Liver (tissue), 9 donors: ENCODE data around the gene HIF3A. TPM values are rescaled to one million over a fixed set of nuclear protein-coding genes. Genes with fewer than 3 reads are reported as not detected.

Experiments used
- DNase-seq: peaks from one replicate; pipeline ENCODE4 v3.0.0-alpha.2; 2017; ENCODE audit warnings: low spot score
- H3K27ac ChIP-seq, 2 donors: one replicate each; pipeline ENCODE4 v1.7.0; 2013; ENCODE audit warnings: inconsistent platforms in 2 of 2, low read length in 2 of 2, control low read depth in 1 of 2, low read depth in 1 of 2, mild to moderate bottlenecking in 1 of 2
- H3K27me3 ChIP-seq, 4 donors: one replicate each; pipeline versions ENCODE4 v1.6.1 to v1.7.0; 2013; ENCODE audit warnings: low read length in 3 of 4, inconsistent platforms in 1 of 4, mild to moderate bottlenecking in 1 of 4, moderate library complexity in 1 of 4; ENCODE audit not compliant: control insufficient read depth in 4 of 4, insufficient read depth in 4 of 4
- H3K36me3 ChIP-seq, 4 donors: one replicate each; pipeline versions ENCODE4 v1.6.1 to v1.7.0; 2013; ENCODE audit warnings: low read length in 3 of 4, mild to moderate bottlenecking in 3 of 4, low read depth in 1 of 4, moderate library complexity in 1 of 4; ENCODE audit not compliant: control insufficient read depth in 4 of 4, insufficient read depth in 3 of 4
- H3K4me1 ChIP-seq, 4 donors: one replicate each; pipeline versions ENCODE4 v1.6.1 to v1.7.0; 2013; ENCODE audit warnings: low read length in 3 of 4, mild to moderate bottlenecking in 3 of 4, moderate library complexity in 1 of 4; ENCODE audit not compliant: control insufficient read depth in 4 of 4, insufficient read depth in 4 of 4
- H3K4me3 ChIP-seq, 3 donors: one replicate each; pipeline versions ENCODE4 v1.6.1 to v1.7.0; 2013; ENCODE audit warnings: low read length in 3 of 3, control low read depth in 1 of 3, low read depth in 1 of 3, mild to moderate bottlenecking in 1 of 3
- H3K9ac ChIP-seq, 2 donors: one replicate each; pipeline ENCODE4 v1.7.0; 2013; ENCODE audit warnings: low read length in 2 of 2, mild to moderate bottlenecking in 2 of 2, moderate library complexity in 2 of 2, control low read depth in 1 of 2, low read depth in 1 of 2
- H3K9me3 ChIP-seq, 4 donors: one replicate each; pipeline versions ENCODE4 v1.6.1 to v1.7.0; 2013; ENCODE audit warnings: low read length in 3 of 4; ENCODE audit not compliant: control insufficient read depth in 4 of 4
- EGR1 ChIP-seq, 2 donors: IDR thresholded peaks; 2 replicates each; pipeline ENCODE4 v1.6.1; 2016 to 2018; ENCODE audit warnings: antibody characterized with exemption in 2 of 2, low read depth in 2 of 2
- FOXA2 ChIP-seq: IDR thresholded peaks from 2 replicates; pipeline ENCODE4 v1.6.1; 2016; ENCODE audit warnings: antibody characterized with exemption
- GABPA ChIP-seq, 2 donors: IDR thresholded peaks in 1 of 2; conservative IDR thresholded peaks in 1 of 2; 2 replicates each; pipeline ENCODE4 v1.6.1; 2016; ENCODE audit warnings: antibody characterized with exemption in 2 of 2, mild to moderate bottlenecking in 1 of 2, moderate library complexity in 1 of 2
- HNF4A ChIP-seq, 2 donors: conservative IDR thresholded peaks; 2 replicates each; pipeline ENCODE4 v1.6.1; 2016; ENCODE audit warnings: antibody characterized with exemption in 2 of 2, mild to moderate bottlenecking in 2 of 2
- HNF4G ChIP-seq: IDR thresholded peaks from 2 replicates; pipeline ENCODE4 v1.6.1; 2016; ENCODE audit warnings: antibody characterized with exemption
- JUND ChIP-seq, 2 donors: IDR thresholded peaks; 2 replicates each; pipeline ENCODE4 v1.6.1; 2016; ENCODE audit warnings: antibody characterized with exemption in 2 of 2
- RAD21 ChIP-seq, 2 donors: IDR thresholded peaks; 2 replicates each; pipeline ENCODE4 v1.6.1; 2016; ENCODE audit warnings: antibody characterized with exemption in 2 of 2, mild to moderate bottlenecking in 2 of 2
- RXRA ChIP-seq, 2 donors: IDR thresholded peaks; 2 replicates each; pipeline ENCODE4 v1.6.1; 2017 to 2018; ENCODE audit warnings: antibody characterized with exemption in 2 of 2, mild to moderate bottlenecking in 1 of 2
- SP1 ChIP-seq: IDR thresholded peaks from 2 replicates; pipeline ENCODE4 v1.6.1; 2018; ENCODE audit warnings: antibody characterized with exemption, mild to moderate bottlenecking
- TAF1 ChIP-seq: conservative IDR thresholded peaks from 2 replicates; pipeline ENCODE4 v1.6.1; 2016; ENCODE audit warnings: antibody characterized with exemption, mild to moderate bottlenecking
- YY1 ChIP-seq: IDR thresholded peaks from 2 replicates; pipeline ENCODE4 v1.6.1; 2016; ENCODE audit warnings: antibody characterized with exemption, mild to moderate bottlenecking
- WGBS: extraction: QIAGEN DNeasy Blood & Tissue Kit; methylation state at CpG from one replicate; pipeline ENCODE4 v1.1.7; 2013; 5-methylcytosine and 5-hydroxymethylcytosine counted together
- polyA plus RNA-seq, 2 donors: library from polyadenylated mRNA; stranded (reverse) in 1 of 2; unstranded in 1 of 2; fragments of 200-250 nt in 1 of 2; fragments of >200 nt in 1 of 2; fragmentation: Nextera tagmentation in 1 of 2; extraction: Ambion mirVana in 1 of 2; gene quantifications; one replicate each; pipeline versions ENCODE4 v1.2.1 to v1.2.3, GENCODE V29; 2013 to 2015
- total RNA-seq, 2 donors: library from RNA; depleted of rRNA; stranded (reverse); fragments of >200 nt; gene quantifications; one replicate each; pipeline ENCODE4 v1.2.3, GENCODE V29; 2014
- TF ChIP-seq, protein P1 (sequence below): IDR thresholded peaks from 2 replicates; pipeline ENCODE4 v1.6.1; 2016; ENCODE audit warnings: antibody characterized with exemption
- TF ChIP-seq, protein P2 (sequence below): IDR thresholded peaks from 2 replicates; pipeline ENCODE4 v1.6.1; 2016; ENCODE audit warnings: antibody characterized with exemption, mild to moderate bottlenecking
- TF ChIP-seq, protein P3 (sequence below): fragments of 150-350 bp; IDR thresholded peaks from 2 replicates; pipeline ENCODE4 v1.5.1; 2017; ENCODE audit warnings: improper control_type of control experiment, low read depth, low read length; ENCODE audit not compliant: missing input control
- TF ChIP-seq, protein P4 (sequence below): IDR thresholded peaks from 2 replicates; pipeline ENCODE4 v1.6.1; 2016; ENCODE audit warnings: antibody characterized with exemption
- TF ChIP-seq, protein P5 (sequence below): IDR thresholded peaks from 2 replicates; pipeline ENCODE4 v1.6.1; 2016; ENCODE audit warnings: antibody characterized with exemption
- donor health status: healthy.
- donor health status: healthy.
- donor health status: healthy.
- donor health status: healthy.
- donor health status: healthy.

The HIF3A gene
- total and polyA plus RNA-seq, 4 donors = 2.2 to 20.5 (median 6.8) TPM

DNA sequence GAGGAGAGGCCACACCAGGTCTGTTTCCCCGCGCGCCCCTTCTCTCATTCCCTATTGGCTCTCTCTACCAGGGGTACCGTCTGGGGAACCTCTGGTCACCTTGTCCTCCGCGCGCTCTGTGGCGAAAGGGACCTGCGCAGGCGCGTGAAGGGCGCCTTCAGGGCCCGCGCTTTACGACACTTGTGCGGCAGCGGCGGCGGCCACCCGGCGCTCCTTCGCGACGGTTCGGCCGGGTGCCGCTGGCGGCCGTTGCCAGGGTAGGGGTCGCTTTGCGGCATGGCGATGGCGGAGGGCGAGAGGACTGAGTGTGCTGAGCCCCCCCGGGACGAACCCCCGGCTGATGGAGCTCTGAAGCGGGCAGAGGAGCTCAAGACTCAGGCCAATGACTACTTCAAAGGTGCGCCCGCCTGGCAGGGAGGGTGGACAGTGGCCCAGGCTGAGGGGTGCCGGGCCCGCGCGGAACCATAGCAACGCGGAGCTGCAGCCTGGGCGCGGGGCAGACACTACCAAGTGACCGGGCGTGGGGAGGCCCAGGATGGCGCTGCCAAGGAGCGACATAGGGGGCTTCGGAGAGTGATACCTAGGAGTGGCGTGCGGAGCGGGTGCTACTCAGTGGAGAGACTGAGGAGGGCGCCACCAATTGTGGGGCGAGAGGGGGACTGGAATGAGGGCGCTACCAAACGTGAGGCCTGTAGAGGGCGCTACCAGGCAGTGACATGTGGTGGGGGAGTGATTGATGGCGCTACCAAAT, 50.2 kb downstream of the HIF3A start, which contains the start of gene PPP5C:
Gene PPP5C, plus strand, starts transcription at position 267 of the 751 bp plus-strand sequence. Its CDS starts 10 bp downstream, at position 277.
- no peaks in the 10 kb centered on the region for H3K36me3 ChIP-seq
- H3K27me3 ChIP-seq = no peaks in the 10 kb centered on the region
- H3K27ac ChIP-seq = peak within 1 kb of the TSS; percentile 81 to 83
- DNase-seq = peak; percentile 87
- H3K9me3 ChIP-seq = no peaks in the 10 kb centered on the region
- H3K4me3 ChIP-seq = peak within 1 kb of the TSS; percentile 87 to 93 (median 92)
- peak within 1 kb of the TSS; percentile 68 to 90 for H3K9ac ChIP-seq
- peaks cover 10 to 43% (median 32%) of the 10 kb centered on the region in 4 donors for H3K4me1 ChIP-seq
- under 1% methylated on average over 62 of the region's 62 CpGs for WGBS
- TF ChIP-seq, protein P1, sequence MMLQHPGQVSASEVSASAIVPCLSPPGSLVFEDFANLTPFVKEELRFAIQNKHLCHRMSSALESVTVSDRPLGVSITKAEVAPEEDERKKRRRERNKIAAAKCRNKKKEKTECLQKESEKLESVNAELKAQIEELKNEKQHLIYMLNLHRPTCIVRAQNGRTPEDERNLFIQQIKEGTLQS = no peak
- TF ChIP-seq, protein P2, sequence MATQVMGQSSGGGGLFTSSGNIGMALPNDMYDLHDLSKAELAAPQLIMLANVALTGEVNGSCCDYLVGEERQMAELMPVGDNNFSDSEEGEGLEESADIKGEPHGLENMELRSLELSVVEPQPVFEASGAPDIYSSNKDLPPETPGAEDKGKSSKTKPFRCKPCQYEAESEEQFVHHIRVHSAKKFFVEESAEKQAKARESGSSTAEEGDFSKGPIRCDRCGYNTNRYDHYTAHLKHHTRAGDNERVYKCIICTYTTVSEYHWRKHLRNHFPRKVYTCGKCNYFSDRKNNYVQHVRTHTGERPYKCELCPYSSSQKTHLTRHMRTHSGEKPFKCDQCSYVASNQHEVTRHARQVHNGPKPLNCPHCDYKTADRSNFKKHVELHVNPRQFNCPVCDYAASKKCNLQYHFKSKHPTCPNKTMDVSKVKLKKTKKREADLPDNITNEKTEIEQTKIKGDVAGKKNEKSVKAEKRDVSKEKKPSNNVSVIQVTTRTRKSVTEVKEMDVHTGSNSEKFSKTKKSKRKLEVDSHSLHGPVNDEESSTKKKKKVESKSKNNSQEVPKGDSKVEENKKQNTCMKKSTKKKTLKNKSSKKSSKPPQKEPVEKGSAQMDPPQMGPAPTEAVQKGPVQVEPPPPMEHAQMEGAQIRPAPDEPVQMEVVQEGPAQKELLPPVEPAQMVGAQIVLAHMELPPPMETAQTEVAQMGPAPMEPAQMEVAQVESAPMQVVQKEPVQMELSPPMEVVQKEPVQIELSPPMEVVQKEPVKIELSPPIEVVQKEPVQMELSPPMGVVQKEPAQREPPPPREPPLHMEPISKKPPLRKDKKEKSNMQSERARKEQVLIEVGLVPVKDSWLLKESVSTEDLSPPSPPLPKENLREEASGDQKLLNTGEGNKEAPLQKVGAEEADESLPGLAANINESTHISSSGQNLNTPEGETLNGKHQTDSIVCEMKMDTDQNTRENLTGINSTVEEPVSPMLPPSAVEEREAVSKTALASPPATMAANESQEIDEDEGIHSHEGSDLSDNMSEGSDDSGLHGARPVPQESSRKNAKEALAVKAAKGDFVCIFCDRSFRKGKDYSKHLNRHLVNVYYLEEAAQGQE = peak; percentile 57
- TF ChIP-seq HNF4A (conservative IDR thresholded peaks at IDR 0.05) = no peak
- TF ChIP-seq GABPA (IDR thresholded peaks at IDR 0.05 in 1 of 2, conservative IDR thresholded peaks at IDR 0.05 in 1 of 2) = no peak
- TF ChIP-seq, protein P3, sequence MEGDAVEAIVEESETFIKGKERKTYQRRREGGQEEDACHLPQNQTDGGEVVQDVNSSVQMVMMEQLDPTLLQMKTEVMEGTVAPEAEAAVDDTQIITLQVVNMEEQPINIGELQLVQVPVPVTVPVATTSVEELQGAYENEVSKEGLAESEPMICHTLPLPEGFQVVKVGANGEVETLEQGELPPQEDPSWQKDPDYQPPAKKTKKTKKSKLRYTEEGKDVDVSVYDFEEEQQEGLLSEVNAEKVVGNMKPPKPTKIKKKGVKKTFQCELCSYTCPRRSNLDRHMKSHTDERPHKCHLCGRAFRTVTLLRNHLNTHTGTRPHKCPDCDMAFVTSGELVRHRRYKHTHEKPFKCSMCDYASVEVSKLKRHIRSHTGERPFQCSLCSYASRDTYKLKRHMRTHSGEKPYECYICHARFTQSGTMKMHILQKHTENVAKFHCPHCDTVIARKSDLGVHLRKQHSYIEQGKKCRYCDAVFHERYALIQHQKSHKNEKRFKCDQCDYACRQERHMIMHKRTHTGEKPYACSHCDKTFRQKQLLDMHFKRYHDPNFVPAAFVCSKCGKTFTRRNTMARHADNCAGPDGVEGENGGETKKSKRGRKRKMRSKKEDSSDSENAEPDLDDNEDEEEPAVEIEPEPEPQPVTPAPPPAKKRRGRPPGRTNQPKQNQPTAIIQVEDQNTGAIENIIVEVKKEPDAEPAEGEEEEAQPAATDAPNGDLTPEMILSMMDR = peak; percentile 72
- TF ChIP-seq EGR1 (IDR thresholded peaks at IDR 0.05; ENCODE audit: low read depth in 2 of 2) = no peak
- TF ChIP-seq SP1 = no peak
- TF ChIP-seq RXRA (IDR thresholded peaks at IDR 0.05) = no peak
- TF ChIP-seq RAD21 (IDR thresholded peaks at IDR 0.05) = peak; percentile 73 to 81
- TF ChIP-seq, protein P4, sequence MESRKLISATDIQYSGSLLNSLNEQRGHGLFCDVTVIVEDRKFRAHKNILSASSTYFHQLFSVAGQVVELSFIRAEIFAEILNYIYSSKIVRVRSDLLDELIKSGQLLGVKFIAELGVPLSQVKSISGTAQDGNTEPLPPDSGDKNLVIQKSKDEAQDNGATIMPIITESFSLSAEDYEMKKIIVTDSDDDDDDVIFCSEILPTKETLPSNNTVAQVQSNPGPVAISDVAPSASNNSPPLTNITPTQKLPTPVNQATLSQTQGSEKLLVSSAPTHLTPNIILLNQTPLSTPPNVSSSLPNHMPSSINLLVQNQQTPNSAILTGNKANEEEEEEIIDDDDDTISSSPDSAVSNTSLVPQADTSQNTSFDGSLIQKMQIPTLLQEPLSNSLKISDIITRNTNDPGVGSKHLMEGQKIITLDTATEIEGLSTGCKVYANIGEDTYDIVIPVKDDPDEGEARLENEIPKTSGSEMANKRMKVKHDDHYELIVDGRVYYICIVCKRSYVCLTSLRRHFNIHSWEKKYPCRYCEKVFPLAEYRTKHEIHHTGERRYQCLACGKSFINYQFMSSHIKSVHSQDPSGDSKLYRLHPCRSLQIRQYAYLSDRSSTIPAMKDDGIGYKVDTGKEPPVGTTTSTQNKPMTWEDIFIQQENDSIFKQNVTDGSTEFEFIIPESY = no peak
- peak; percentile 61 for TF ChIP-seq TAF1
- no peak for TF ChIP-seq HNF4G
- no peak for TF ChIP-seq FOXA2
- peak; percentile 91 for TF ChIP-seq YY1
- TF ChIP-seq JUND (IDR thresholded peaks at IDR 0.05) = no peak
- TF ChIP-seq, protein P5, sequence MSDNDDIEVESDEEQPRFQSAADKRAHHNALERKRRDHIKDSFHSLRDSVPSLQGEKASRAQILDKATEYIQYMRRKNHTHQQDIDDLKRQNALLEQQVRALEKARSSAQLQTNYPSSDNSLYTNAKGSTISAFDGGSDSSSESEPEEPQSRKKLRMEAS = no peak
